HG02763 (cell line): ENCODE results near the gene DERA.
"Not testable (repeated sequence)": the region's sequence is repeated elsewhere in the genome, so short reads cannot be mapped to it uniquely, and the experiment has no call there.

Source experiments
- ATAC-seq: cut with Tn5 transposase; IDR thresholded peaks from one replicate; pipeline ENCODE4 v1.9.1; 2021; ENCODE audit warnings: mild to moderate bottlenecking, moderate library complexity; ENCODE audit not compliant: unreplicated experiment

Gene DERA

GRCh38 chr12:15899282-15899870, 11.8 kb upstream of the DERA start:
- ATAC-seq: peak; percentile 61

- no peak for ATAC-seq
These were observed 6.7 kb upstream of the DERA start for GRCh38 chr12:15904378-15904920.

- ATAC-seq: no peak
These were observed 666 bp upstream of the DERA start for GRCh38 chr12:15910468-15910863.

- ATAC-seq: not testable (repeated sequence)
These were observed 799 bp downstream of the DERA start for GRCh38 chr12:15911931-15912330.

- ATAC-seq: not testable (repeated sequence)
These were observed 3.0 kb downstream of the DERA start for GRCh38 chr12:15914131-15914530.

GRCh38 chr12:15918066-15918465, 6.9 kb downstream of the DERA start:
- ATAC-seq: no peak

- ATAC-seq: no peak
These were observed 8.3 kb downstream of the DERA start for GRCh38 chr12:15919418-15919817.

- no peak for ATAC-seq
These were observed 13.8 kb downstream of the DERA start for GRCh38 chr12:15924956-15925355.

GRCh38 chr12:15928346-15928745, 17.2 kb downstream of the DERA start:
- no peak for ATAC-seq

- no peak for ATAC-seq
These were observed 17.9 kb downstream of the DERA start for GRCh38 chr12:15928870-15929571.

- no peak for ATAC-seq
These were observed 20.5 kb downstream of the DERA start for GRCh38 chr12:15931590-15932053.

GRCh38 chr12:15932327-15932726, 21.2 kb downstream of the DERA start:
- no peak for ATAC-seq

- ATAC-seq: no peak
These were observed 21.8 kb downstream of the DERA start for GRCh38 chr12:15932971-15933370.

GRCh38 chr12:15933751-15934150, 22.6 kb downstream of the DERA start:
- no peak for ATAC-seq

GRCh38 chr12:15936751-15937150, 25.6 kb downstream of the DERA start:
- ATAC-seq: no peak

GRCh38 chr12:15937902-15938301, 26.8 kb downstream of the DERA start:
- no peak for ATAC-seq

GRCh38 chr12:15939111-15939510, 28.0 kb downstream of the DERA start:
- no peak for ATAC-seq

- no peak for ATAC-seq
These were observed 31.3 kb downstream of the DERA start for GRCh38 chr12:15942475-15942874.

GRCh38 chr12:15943519-15943918, 32.4 kb downstream of the DERA start:
- ATAC-seq: not testable (repeated sequence)

- ATAC-seq: not testable (repeated sequence)
These were observed 37.3 kb downstream of the DERA start for GRCh38 chr12:15948461-15948860.

GRCh38 chr12:15955281-15955680, 44.1 kb downstream of the DERA start:
- ATAC-seq: no peak

- ATAC-seq: no peak
These were observed 44.9 kb downstream of the DERA start for GRCh38 chr12:15956010-15956409.
